A673 (cell line): Measurements from ENCODE around the gene SPTBN4.

ENCODE experiments used
- CTCF ChIP-seq: fragments of 300-800, 200-600 bp; sonication (generic); conservative IDR thresholded peaks from 2 replicates; pipeline ENCODE4 v1.5.1; 2017; ENCODE audit warnings: low read depth, mild to moderate bottlenecking, antibody characterized with exemption, low read length, moderate library complexity, mixed read lengths
- EZH2 ChIP-seq: fragments of 200-600 bp; sonication (generic); IDR thresholded peaks from 2 replicates; pipeline ENCODE4 v1.6.1; 2017; ENCODE audit warnings: borderline replicate concordance, low read depth, mild to moderate bottlenecking, mixed read lengths, antibody characterized with exemption, low read length; ENCODE audit not compliant: poor library complexity, severe bottlenecking

- TF ChIP-seq EZH2 (no peak), CTCF (no peak)
Measured at GRCh38 chr19:40559394-40559793, 92.6 kb downstream of the SPTBN4 start.
